ENCODE measurements around the gene FAM120A.
A peak's percentile ranks its signal among the peaks of the same experiment; 100 is the strongest.
"Not testable (repeated sequence)": the region's sequence is repeated elsewhere in the genome, so short reads cannot be mapped to it uniquely, and the experiment has no call there.

The FAM120A gene, protein sequence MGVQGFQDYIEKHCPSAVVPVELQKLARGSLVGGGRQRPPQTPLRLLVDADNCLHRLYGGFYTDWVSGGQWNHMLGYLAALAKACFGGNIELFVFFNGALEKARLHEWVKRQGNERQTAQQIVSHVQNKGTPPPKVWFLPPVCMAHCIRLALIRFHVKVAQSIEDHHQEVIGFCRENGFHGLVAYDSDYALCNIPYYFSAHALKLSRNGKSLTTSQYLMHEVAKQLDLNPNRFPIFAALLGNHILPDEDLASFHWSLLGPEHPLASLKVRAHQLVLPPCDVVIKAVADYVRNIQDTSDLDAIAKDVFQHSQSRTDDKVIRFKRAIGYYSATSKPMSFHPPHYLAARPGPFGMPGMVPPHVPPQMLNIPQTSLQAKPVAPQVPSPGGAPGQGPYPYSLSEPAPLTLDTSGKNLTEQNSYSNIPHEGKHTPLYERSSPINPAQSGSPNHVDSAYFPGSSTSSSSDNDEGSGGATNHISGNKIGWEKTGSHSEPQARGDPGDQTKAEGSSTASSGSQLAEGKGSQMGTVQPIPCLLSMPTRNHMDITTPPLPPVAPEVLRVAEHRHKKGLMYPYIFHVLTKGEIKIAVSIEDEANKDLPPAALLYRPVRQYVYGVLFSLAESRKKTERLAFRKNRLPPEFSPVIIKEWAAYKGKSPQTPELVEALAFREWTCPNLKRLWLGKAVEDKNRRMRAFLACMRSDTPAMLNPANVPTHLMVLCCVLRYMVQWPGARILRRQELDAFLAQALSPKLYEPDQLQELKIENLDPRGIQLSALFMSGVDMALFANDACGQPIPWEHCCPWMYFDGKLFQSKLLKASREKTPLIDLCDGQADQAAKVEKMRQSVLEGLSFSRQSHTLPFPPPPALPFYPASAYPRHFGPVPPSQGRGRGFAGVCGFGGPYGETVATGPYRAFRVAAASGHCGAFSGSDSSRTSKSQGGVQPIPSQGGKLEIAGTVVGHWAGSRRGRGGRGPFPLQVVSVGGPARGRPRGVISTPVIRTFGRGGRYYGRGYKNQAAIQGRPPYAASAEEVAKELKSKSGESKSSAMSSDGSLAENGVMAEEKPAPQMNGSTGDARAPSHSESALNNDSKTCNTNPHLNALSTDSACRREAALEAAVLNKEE

GRCh38 chr9:93450945-93451815 lies at the start of gene FAM120A:
Gene FAM120A, plus strand, starts transcription at chr9:93451685. Its CDS starts 231 bp downstream, at chr9:93451916.
- DNase-seq = peak; percentile 40 to 74 (median 54)

GRCh38 chr9:93406371-93406770 lies 45.1 kb upstream of the FAM120A start:
- DNase-seq = no peak

- DNase-seq = no peak
Measured at GRCh38 chr9:93413530-93413929, 38.0 kb upstream of the FAM120A start.

GRCh38 chr9:93415176-93415690 lies 36.3 kb upstream of the FAM120A start:
- DNase-seq = no peak

DNA sequence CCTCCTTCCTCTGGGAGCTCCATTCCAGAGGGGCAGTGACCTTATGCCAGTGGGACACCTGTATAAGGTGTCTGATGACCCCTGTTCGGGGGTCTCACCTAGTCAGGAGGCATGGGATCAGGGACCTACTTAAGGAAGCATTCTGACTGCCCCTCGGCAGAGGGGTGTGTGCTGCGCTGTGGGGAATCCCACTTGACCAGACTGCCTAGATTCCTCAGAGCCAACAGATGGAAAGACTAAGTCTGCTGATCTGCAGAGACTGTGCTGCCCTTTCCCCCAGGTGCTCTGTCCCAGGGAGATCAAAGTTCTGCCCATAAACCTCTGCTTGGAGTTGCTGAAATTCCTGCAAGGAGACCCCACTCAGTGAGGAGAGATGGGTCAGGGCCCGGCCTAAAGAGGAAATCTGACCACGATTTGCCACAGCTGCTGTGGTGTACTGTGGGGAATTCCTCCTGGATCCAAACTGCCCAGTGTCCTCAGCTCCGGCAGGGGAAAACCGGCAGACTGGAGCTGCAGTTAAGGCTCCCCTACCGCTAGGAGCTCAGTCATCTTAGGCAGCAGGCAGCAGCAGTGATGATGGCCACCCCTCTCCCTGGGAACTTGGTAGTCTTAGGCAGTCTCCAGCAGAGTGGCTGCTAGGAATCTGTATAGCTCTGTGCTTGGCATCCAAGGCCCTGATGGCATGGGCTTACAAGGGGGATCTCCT lies 34.8 kb upstream of the FAM120A start:
- no peak for DNase-seq

DNA sequence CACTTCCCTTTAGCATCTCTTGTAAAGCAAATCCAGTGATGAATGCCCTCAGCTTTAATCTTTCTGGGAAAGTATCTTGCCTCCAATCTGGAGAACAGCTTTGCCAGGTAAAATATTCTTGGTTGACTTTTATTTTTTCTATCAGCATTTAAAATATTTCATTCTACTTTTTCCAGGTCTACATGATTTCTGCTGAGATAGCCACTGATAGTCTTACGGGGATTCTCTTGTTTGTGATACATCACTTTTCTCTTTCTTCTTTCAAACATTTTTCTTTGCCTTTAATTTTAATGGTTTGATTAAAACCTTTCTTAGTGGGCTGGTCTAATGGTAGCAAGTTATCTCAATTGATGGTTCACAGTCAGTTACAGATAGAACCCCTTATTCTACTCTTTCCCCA lies 33.9 kb upstream of the FAM120A start:
- DNase-seq = no peak

DNA sequence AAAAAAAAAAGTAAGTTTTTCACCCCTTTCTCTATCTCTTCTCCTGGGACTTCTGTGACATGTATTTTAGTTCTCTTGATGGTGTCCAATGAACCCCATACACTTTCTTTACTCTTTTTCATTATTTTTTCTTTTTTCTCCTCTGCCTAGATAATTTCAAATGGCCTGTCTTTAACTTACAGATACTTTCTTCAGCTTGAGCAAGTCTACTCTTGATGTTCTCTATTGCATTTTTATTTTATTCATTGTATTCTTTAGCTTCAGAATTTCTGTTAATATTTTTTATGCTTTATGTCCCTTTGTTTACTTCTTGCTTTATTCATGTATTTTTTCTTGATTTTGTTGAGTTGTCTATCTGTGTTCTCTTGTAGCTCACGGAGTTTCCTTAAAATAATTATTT lies 32.5 kb upstream of the FAM120A start:
- no peak for DNase-seq

GRCh38 chr9:93422977-93423616 lies 28.4 kb upstream of the FAM120A start:
- DNase-seq = no peak

GRCh38 chr9:93427655-93428379 lies 23.7 kb upstream of the FAM120A start:
- DNase-seq = no peak

- no peak for DNase-seq
Measured at GRCh38 chr9:93431539-93432105, 19.9 kb upstream of the FAM120A start.

GRCh38 chr9:93432964-93433363 lies 18.5 kb upstream of the FAM120A start:
- no peak for DNase-seq

DNA sequence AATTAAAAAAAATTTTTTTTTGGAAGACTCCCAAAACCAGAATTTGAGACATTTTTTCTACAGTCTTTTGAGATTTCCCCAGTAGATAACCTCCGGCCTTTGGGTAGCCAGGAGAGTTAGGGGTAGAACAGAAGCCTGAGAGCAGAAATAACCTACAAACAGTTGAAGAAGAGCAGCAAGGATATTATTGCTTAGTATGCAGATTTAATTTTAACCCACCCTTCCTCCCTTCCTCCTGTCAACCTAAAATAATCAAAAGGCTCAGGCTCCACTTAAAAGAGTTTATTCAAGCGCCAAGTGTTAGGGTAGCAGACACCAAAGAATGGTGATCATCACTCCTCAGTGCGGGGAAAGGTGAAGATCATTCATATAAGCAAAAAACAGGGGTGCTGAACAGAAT lies 17.4 kb upstream of the FAM120A start:
- DNase-seq = no peak

- DNase-seq = no peak
Measured at GRCh38 chr9:93435386-93435785, 16.1 kb upstream of the FAM120A start.

DNA sequence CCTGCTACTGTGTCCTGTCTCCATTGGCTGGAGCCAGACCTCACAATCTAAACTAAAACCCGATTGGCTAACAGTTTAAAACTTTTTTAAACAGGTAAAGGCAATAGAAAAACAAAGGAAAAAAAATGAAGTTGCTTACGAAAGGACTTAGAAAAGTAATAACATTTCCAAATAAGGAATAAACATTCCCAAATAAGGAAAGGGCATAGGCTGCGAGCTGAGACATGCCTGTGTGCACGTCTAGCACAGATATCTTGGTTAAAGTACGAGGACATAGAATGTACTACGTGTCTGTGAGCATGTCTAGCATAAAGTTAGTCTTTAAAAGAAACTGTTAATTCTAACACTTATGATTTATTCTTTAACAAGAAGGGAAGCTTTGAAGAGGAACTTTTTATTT lies 15.3 kb upstream of the FAM120A start:
- no peak for DNase-seq

DNA sequence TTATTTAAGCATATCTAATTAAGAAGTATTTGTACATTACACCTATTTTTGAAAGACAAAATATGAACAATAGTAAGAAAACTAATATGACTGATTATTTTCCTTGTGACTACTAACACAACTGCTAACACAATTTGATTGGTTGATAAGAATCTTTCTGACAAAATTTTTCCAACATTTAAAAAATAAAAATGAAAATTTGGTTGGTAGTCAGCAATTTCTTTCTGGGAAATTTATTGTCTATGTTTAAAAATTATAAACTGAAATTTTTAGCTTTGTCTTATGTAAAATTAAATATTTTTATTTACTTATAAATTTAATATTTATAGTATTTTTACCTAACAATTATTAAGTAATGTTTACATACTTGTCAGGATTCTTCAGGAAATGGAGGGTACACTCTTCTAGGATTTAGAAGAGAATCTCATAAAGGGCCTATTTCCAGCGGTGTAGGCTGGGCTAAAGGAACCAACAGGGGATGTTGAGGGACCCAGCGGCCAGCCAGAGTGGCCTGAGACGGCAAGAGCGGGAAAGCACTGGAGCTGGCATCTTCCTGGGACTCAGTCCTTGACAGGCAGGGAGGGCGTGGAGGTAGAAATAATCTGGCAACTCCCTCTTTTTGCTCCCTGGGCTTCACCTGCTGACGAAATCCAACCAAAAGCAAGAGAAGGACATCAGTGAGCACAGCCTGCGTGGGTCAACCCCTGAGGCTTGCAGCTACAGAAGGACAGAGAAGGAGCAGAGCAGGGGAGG lies 14.7 kb upstream of the FAM120A start:
- DNase-seq = peak in 1 of 4 experiments; percentile 2

GRCh38 chr9:93437996-93438395 lies 13.5 kb upstream of the FAM120A start:
- no peak for DNase-seq

- not testable (repeated sequence) for DNase-seq
Measured at GRCh38 chr9:93439301-93439700, 12.2 kb upstream of the FAM120A start.

DNA sequence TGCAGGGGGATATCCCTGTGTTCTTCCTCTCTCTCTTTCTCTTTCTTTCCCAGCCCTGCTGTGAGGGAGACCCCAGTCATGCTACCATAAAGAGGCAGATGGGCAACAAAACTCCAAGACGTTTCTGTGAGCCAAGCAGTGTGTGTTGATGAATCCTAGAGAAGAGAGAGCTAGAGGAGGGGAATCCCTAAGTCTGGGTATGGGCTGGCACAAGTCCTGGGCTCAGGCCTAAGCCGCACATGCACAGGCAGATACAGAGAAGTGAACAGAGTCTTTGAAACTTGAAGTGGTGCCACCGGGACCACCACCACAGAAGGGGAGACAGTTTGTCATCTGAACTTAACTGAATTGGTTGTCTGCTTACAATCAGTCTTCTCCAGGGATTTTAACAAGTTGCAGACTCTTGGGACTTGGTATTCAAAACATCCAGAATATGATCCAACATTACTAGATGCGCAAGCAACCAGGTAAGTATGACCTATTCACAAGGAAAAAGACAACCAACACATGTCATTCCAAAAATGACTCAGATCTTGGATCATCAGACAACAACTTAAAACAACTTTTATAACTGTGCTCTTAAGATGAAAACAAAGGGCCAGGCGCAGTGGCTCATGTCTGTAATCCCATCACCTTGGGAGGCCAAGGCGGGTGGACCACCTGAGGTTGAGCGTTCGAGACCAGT lies 10.4 kb upstream of the FAM120A start:
- no peak for DNase-seq

GRCh38 chr9:93446073-93446472 lies 5.4 kb upstream of the FAM120A start:
- DNase-seq = no peak
